GM21526 (cell line): ENCODE measurements around the gene UBQLN3.

ENCODE experiments used
- ATAC-seq: cut with Tn5 transposase; IDR thresholded peaks from one replicate; pipeline ENCODE4 v1.9.1; 2021; ENCODE audit warnings: moderate library complexity; ENCODE audit not compliant: unreplicated experiment, low FRiP score

Gene UBQLN3

DNA sequence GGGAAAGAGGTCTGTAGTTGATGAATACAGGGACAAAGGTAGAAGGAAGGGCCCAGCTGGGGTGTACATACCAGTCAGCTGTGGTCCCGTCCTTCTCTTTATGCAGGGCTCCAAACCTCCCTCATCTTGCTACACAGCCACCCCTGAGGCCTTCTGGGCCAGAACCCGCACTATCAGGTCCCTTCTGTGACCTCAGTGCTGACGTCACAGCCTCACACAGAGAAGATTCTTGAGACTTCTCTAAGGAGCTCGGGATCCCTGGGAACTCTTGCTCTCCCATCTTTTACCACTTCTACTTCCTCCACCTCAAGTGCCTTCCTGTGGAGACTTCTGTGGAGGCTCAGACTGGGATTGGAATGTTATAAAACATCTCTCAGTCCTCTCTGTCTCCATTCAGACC, at the start of gene UBQLN3:
UBQLN3 (minus strand) TSS at position 155 of the 400 bp plus-strand sequence. CDS start 399 bp downstream, outside the sequence.
- ATAC-seq: no peak

DNA sequence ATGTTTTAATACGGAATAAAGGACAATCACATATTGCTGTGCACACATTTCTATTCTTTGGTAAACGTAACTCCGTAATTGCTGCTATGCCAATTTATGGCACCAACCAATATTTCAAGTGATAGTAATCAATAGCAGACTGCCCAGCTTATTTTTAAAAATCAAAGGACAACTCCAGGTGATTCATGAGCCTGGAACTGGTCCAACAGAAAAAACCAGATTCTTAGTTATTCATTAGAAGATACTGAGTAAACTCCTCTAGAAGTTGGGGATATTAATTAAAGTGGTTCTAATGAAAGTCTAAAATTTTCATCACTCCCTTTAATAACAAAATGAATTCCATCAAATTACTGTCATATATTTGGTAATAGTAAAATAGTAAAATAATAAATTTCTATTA, 48.0 kb upstream of the UBQLN3 start:
- ATAC-seq: no peak

DNA sequence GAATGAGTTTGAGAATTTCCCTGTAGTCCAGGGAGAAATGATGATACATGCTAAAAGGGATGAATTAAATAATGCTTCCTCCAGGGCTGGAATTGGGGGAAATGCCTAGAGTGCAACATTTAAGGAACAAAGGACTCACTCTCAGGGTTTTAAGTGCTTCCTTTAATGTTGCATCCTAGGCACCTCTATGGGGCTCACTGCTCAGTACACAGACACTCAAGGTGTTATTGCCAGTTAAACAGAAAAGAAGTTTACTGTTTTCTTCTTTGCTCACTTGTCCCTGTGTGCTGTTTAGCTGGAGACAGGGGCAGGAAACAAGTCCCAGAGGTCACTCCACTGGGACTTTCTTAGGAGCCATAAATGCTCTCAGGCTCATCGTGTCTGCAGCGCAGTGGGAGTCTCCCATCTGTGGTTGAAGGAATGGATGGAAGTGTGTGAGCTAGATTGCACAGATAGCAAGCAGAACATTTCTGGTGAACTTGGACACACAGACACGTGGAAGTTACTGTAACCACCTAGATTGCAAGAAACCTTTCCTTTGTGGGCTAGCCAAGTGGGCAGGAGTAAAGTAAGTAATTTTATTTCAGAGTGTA, 46.9 kb upstream of the UBQLN3 start:
- no peak for ATAC-seq

DNA sequence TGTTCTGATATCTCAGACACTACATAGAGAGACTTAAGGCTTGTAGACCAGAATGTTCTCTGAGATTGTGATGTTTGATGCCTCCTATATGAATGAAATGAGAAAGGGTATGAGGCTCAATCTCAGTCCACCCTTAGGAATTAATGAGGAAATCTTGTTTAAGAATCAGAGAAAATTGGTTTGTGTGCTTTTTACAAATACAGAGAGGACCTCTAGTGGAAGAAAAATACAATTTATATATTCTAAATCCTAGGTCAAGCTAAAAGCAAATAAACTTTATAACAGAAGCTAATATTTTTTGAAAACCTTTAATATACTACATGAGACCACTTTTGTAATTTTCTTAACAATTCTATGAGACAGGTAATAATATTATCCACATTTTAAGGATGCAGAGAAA, 43.6 kb upstream of the UBQLN3 start:
- no peak for ATAC-seq

DNA sequence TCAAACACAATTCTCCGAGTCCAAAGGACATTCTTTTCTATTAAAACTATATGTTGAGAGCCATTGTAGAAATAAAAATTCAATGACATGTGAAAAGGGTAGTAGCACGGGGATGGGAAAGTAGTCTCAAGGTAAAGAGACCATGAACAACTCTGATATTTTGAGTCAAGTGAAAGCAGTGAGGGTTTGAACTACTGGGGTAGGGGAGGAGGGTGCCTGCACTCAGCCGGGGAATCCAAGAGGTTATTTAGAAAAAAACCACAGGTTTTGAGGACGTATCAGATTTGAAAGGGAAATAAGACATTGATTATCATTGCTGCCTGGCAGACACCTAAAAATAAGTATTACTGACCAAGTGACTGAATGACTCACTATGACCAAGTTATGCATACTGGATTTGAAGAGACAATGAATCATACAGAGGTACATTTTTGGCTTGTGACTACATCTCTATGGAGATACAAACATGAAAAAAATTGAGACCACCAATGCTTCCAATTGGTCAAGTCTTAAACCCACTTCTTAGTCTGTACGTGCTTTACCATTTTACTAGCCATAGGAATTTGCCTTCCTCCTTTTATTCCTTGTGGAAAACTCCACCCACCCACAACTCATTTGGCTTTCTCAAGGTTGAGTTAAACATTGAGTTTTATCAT, 40.8 kb upstream of the UBQLN3 start:
- ATAC-seq: no peak

DNA sequence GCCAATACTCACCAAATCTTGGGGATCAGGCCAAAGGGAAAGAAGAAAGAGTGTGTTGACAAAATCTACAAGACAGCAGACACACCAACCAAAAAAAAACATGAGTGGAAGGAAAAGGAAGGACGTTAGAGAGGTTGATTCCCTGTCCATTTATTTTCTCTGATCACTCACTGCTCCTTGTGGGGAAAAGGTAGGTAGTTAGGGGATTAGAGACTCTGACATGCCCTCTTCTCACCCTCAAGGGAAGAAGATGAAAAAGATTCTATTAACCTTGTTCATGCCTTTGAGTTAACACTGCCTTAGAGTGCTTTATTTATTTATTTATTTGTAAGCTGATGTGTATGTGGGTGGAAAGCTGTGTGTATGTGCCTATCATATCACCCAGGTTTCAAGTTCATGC, 38.7 kb upstream of the UBQLN3 start, which contains the start of gene OR52H1:
OR52H1 (minus strand) TSS at position 101 of the 400 bp plus-strand sequence. CDS start 3,035 bp downstream, outside the sequence.
- ATAC-seq: no peak

DNA sequence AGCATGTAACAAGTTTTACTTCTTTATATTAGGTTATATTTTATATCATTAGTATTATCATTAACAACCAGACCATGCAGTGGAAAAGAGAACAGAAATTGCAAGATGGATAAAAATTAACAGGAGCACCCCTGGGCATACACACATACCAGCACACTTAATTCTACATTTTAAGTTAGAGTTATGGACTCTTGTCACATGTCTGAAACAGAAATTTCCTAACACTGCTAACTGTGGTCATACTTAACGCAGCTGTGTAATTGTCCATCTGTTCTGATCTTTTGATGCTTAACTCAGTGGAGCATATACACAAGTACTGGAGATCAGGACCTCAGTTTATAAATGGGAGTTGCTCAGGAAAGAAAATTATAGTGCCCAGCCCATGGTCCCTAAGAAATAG, 38.2 kb upstream of the UBQLN3 start:
- no peak for ATAC-seq

DNA sequence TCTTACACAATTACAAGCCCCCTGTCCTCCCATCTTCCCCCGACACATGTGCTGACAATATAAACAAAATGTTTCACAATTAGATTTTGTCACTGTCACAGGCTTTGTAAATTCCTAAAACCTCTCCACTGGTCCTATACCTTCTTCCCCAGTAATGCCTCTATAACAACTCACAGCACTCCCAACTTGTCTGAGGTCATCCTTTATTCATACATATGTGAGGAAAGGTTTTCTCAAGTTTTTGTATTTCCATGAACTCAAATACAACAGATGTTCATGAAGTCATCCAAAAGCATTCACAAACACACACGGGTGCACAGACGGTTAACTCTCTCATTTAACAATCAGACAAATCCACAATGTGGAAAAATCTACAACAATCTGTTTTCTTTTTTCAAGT, 36.7 kb upstream of the UBQLN3 start:
- ATAC-seq: no peak

DNA sequence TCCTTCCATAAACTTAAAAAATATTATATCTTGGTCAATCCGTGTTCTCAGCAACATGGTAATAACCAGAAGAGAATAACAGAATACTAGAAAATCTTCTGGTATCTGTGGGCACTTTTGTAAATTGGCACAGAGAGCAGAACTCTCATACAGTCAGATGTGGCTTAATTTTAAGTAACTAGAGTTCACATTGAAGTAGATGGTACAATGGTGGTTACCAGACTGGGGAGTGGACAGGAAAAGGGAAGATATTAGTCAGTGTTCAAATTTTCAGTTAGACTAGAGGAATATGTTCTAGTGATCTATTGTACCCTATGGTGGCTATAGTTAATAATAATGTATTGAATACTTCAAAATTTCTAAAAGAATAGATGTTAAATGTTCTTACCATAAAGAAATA, 31.7 kb upstream of the UBQLN3 start:
- no peak for ATAC-seq

DNA sequence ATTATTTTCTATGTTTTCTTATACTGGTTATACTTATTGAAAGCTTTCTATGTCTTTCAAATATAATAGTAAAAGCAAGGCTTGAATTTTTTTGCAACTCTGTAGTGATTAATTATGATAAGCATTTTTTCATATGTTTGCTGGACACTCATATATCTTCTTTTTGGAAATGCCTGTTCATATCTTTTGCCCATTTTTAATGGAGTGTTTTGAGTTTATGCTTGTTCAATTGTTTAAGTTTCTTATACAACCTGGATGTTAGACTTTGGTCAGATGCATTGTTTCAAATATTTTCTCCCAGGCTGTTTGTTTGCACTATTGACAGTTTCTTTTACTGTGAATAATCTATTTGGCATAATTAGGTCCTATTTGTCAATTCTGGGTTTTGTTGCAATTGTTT, 26.7 kb upstream of the UBQLN3 start:
- ATAC-seq: no peak

DNA sequence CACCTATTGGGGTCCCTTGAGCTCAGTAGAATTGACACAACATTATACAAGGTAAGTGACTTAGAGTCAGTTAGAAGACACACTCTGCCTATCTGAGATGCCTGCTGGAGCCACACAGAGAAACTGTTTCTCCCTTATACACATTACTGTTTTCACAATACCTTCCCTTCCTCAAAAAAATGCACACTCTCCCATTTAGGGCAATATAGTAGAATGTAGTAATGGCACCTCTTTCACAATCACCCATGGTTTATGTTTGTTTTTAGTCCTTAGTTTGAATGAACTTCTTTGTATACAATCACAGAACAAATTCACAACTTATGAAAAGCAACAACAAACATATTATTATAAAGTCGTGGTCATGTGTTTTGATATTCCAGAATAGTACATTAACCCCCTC, 24.3 kb upstream of the UBQLN3 start:
- no peak for ATAC-seq

DNA sequence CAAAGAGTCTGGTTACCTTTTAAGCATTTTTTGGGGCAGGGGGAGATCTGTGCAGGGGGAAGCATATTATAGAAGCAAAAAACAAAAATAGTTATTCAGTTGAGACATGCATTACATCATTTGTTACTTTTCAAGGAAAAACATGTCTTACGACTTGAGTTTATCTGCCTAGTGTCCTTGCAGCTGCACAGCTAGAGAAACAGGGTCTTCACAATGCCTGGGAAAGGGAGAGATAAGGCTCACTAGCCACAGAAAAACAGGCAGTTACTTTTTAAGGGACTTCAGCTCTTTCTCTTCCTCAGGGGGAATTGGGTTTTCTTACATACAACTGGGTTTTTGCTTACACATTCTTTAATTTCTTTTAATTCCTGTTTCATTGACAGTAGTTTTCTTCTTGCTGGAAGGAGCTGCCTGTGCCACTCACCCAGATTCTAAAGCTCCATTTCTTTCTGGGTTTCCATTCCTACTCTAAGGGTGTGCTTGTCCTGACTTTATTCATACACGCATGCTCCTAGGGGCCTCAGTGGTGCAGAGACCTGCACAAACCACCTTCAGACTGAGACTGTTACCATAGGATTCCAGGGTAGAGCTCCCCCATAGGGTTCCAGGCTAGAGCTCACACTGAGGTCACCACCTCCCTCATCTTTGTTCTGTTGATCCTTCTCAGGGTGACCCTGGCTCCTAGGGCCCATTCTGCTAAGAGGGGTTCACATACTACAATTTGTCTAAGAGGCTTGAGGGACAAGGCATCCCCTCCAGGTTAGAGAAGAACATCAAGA, 21.5 kb upstream of the UBQLN3 start:
- no peak for ATAC-seq

DNA sequence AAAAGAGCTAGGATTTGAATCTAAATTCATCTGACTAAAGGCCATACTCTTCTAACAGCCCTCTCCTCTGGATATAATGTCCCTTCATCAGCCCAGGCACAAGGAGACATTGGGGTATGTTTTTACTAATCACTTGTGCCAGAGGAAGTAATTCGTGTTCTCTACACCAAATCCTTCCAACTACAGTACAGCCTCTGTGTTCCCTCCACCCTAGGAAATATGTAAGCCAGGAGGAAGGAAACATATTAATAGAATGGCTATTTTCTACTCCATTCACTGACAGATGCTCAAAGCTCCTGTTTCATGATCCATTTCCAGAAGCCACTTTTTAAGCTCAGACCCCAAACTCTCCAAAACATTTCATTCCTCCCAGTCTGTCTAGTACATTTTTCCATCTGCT, 18.7 kb upstream of the UBQLN3 start:
- no peak for ATAC-seq

DNA sequence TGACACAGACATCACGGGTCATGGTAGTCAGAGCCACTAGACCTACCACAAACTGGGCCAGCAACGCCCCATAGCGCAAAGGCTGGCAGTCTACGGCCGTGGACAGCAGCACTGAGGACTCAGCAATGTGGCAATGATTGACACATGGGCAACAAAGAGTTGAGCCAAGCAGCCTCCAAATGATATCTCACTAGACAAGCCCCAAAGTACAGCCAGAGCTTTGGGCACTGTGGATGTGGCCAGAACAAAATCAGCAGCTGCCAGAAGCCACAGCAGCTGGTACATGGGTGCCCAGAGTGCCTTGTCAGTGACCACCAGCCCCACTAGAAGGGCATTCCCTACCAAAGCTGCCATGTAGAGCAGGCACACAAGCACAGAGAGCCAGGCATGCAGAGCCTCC, 18.0 kb upstream of the UBQLN3 start:
- ATAC-seq: no peak

DNA sequence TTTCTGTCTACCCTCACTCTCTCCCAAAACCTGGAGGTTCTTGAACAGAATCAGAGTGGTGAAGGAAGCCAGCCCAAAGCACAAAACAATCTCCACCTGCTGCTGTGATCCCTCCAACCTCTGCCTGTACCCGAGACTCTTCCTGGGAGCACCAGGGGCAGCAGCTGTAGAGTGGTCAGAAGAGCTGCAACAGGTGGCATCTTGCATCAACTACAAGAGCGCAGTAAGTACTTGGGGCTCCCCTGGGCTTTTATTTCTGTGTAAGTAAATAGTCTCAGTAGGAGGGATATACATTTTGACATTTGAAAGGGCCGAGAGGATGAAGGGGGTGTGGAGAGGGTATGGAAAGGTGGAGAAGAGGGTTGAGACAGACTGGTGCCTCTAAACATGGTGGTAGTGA, 15.0 kb upstream of the UBQLN3 start:
- ATAC-seq: no peak

DNA sequence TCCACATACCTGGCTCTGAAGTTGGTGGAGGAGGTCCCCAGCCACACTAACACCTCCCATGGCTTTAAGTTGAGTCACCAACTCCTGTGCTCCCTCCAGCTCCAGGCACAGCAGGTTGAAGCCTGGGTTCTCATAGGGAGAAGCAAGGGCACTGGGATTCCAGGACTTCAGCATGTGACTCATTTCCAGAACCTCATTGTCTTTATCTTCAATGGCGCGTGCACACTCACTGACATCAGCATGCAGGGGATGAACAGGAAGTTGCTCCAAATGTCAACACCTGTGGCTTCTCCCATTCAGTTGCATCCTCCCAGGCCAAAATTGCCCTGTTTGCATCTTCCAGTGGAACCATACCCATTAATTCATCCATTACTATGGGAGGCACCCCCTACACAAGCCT, 12.6 kb upstream of the UBQLN3 start:
- no peak for ATAC-seq

DNA sequence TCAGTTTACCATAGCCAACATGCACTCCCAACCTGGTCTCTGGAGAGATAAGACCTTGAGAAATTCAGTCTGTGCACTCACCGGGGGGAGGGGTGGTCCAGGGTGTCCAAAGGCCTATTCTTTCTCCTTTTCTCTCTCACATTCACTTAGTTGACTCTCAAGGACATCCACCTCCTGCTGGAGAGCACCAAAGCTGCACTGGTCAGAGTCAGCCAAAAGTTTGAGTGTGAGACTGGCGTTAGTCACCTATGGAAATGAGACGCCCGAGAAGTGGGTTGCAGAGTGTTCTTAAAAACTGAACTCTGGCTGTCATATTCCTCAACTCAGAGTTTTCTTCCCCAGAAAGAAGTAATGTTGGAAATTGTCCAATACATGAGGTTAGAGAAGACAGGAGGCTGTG, 11.8 kb upstream of the UBQLN3 start:
- ATAC-seq: no peak

DNA sequence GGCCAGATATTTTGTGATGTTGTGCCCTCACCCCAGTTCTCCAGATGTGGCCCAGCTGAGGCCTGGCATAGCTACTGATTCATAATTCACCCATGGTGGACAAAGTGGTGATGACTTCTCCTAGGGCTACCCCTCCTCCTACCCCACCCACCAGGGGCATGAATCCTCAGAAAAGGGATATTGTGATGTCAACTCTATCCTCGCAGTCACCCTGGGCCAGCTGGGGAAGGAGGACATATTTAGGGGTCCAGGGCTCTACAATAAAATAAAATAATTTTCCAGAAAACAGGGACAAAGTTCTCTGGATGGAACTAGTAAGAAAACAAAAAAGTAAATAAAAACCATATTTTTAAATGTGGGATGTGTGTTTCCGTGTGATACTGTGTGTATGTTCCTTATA, 6.8 kb upstream of the UBQLN3 start, which contains the start of gene UBQLNL:
UBQLNL (minus strand) TSS at position 101 of the 400 bp plus-strand sequence. CDS start 258 bp downstream, outside the sequence.
- ATAC-seq: no peak

DNA sequence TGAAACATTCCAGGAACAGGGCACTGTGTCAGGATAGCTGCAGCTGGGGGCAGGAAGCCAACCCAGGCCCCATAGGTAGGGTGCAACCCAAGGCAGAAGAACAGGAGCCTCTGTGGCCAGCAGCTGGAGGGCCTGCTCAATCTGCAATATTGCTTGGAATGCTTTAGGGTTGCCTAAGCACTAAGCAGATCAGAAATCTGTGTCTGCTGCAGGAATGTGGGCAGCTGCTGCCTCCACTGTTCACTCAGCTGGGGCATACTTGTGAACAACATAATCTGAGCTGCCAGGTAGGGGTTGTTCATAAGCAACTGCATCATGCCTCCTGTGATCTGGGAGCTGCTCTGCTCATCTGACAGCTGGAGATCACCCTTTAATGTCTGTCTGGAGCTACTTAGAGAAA, 5.1 kb upstream of the UBQLN3 start:
- no peak for ATAC-seq

DNA sequence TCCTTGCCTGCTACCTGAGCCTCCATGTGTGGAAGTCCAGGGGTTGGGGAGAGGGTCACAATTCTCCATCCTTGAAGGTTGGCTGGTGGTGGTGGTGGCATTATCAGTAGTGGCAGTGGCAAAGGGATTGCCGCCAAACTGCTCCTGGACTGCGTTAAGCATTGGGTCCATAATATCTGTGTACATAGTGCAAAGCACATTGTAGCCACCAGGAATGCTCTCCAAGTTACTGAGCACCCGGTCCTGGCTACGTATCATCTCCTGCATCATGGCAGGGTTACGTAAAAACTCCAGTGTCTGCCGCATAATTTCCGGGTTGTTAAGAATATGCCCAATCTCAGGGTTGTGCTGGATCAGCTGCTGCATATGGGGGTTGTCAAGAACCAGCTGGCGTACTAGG, 1.2 kb downstream of the UBQLN3 start:
- no peak for ATAC-seq

DNA sequence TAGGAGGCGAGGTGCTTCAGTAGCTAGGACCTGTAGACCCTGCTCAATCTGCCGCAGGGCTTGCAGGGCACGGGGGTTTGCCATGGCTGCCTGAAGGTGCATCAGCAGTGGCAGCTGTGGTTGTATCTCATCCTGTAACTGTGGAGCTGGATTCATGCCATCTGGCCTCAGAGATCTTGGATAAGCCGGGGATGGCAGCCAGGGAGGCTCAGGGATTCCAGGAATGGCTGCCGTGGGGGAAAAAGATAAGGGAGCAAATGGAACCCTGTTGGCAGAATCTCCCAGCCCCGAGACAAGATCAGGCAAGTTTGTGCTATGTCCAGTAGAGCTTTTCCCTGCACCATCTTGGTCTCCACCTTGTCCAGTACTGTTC, 1.8 kb downstream of the UBQLN3 start:
- ATAC-seq: no peak
